Trophoblast cell (in vitro differentiated cells and primary cell): ENCODE data around the gene TM7SF3.

Experiments used
- DNase-seq, 2 donors: peaks; one replicate each; pipeline ENCODE4 v3.0.0-alpha.2; 2016
- H2AFZ ChIP-seq: 2 replicates; pipeline ENCODE4 v1.6.1; 2013; ENCODE audit warnings: low read length, moderate library complexity, mild to moderate bottlenecking; ENCODE audit not compliant: insufficient read depth, poor library complexity
- H2AK5ac ChIP-seq: 2 replicates; pipeline ENCODE4 v1.6.1; 2013; ENCODE audit warnings: mild to moderate bottlenecking, low read length
- H2BK120ac ChIP-seq: 2 replicates; pipeline ENCODE4 v1.6.1; 2013; ENCODE audit warnings: low read length, mild to moderate bottlenecking, moderate library complexity; ENCODE audit not compliant: insufficient read depth, poor library complexity
- H2BK12ac ChIP-seq: 2 replicates; pipeline ENCODE4 v1.6.1; 2013; ENCODE audit warnings: mild to moderate bottlenecking, low read length, moderate library complexity
- H2BK5ac ChIP-seq: 2 replicates; pipeline ENCODE4 v1.6.1; 2013; ENCODE audit warnings: low read length, low read depth, moderate library complexity, mild to moderate bottlenecking; ENCODE audit not compliant: poor library complexity
- H3K14ac ChIP-seq: 2 replicates; pipeline ENCODE4 v1.6.1; 2013; ENCODE audit warnings: mild to moderate bottlenecking, low read length
- H3K18ac ChIP-seq: 2 replicates; pipeline ENCODE4 v1.6.1; 2013; ENCODE audit warnings: mild to moderate bottlenecking, low read length
- H3K23ac ChIP-seq: 2 replicates; pipeline ENCODE4 v1.6.1; 2013; ENCODE audit warnings: low read length
- H3K27ac ChIP-seq: 2 replicates; pipeline ENCODE4 v1.5.1; 2013; ENCODE audit warnings: low read depth, mild to moderate bottlenecking, inconsistent platforms, low read length, moderate library complexity
- H3K27me3 ChIP-seq: 2 replicates; pipeline ENCODE4 v1.6.1; 2013; ENCODE audit warnings: inconsistent platforms, mild to moderate bottlenecking, low read length, moderate library complexity; ENCODE audit not compliant: insufficient read depth
- H3K36me3 ChIP-seq, 2 experiments: 1 replicate in 1 of 2; 2 replicates in 1 of 2; pipeline ENCODE4 v1.6.1; 2013; ENCODE audit warnings: low read length in 2 of 2, mild to moderate bottlenecking in 2 of 2, moderate library complexity in 1 of 2; ENCODE audit not compliant: insufficient read depth in 2 of 2, control insufficient read depth in 1 of 2
- H3K4ac ChIP-seq: 2 replicates; pipeline ENCODE4 v1.6.1; 2013; ENCODE audit warnings: low read depth, mild to moderate bottlenecking, low read length, moderate library complexity
- H3K4me1 ChIP-seq, 2 experiments: 1 replicate in 1 of 2; 2 replicates in 1 of 2; pipeline ENCODE4 v1.6.1; 2013; ENCODE audit warnings: low read length in 2 of 2, mild to moderate bottlenecking in 2 of 2, moderate library complexity in 1 of 2; ENCODE audit not compliant: insufficient read depth in 2 of 2, control insufficient read depth in 1 of 2
- H3K4me2 ChIP-seq: 2 replicates; pipeline ENCODE4 v1.6.1; 2013; ENCODE audit warnings: inconsistent platforms, mild to moderate bottlenecking, low read length, moderate library complexity
- H3K4me3 ChIP-seq: 2 replicates; pipeline ENCODE4 v1.5.1; 2013; ENCODE audit warnings: mild to moderate bottlenecking, low read depth, low read length, inconsistent platforms
- H3K79me1 ChIP-seq: one replicate; pipeline ENCODE4 v1.6.1; 2013; ENCODE audit warnings: low read length
- H3K79me2 ChIP-seq: 2 replicates; pipeline ENCODE4 v1.6.1; 2013; ENCODE audit warnings: low read length, mild to moderate bottlenecking; ENCODE audit not compliant: control insufficient read depth, insufficient read depth, poor library complexity
- H3K9ac ChIP-seq: 2 replicates; pipeline ENCODE4 v1.6.1; 2013; ENCODE audit warnings: mild to moderate bottlenecking, low read length
- H3K9me3 ChIP-seq: 2 replicates; pipeline ENCODE4 v1.6.1; 2013; ENCODE audit warnings: low read depth, mild to moderate bottlenecking, control low read depth, inconsistent platforms, low read length; ENCODE audit not compliant: insufficient read depth
- H4K12ac ChIP-seq: 2 replicates; pipeline ENCODE4 v1.6.1; 2013; ENCODE audit warnings: low read depth, mild to moderate bottlenecking, low read length, moderate library complexity
- H4K8ac ChIP-seq: 2 replicates; pipeline ENCODE4 v1.6.1; 2013; ENCODE audit warnings: low read depth, mild to moderate bottlenecking, low read length, moderate library complexity
- H4K91ac ChIP-seq: one replicate; pipeline ENCODE4 v1.6.1; 2013; ENCODE audit warnings: low read depth, mild to moderate bottlenecking, low read length, moderate library complexity
- WGBS: extraction: QIAGEN DNeasy Blood & Tissue Kit; methylation state at CpG from one replicate; pipeline ENCODE4 v1.1.7; 2013; ENCODE audit warnings: missing lambda C conversion rate; ENCODE audit not compliant: insufficient read length, insufficient coverage; ENCODE audit errors: extremely low coverage; 5-methylcytosine and 5-hydroxymethylcytosine counted together

TM7SF3 gene

DNA sequence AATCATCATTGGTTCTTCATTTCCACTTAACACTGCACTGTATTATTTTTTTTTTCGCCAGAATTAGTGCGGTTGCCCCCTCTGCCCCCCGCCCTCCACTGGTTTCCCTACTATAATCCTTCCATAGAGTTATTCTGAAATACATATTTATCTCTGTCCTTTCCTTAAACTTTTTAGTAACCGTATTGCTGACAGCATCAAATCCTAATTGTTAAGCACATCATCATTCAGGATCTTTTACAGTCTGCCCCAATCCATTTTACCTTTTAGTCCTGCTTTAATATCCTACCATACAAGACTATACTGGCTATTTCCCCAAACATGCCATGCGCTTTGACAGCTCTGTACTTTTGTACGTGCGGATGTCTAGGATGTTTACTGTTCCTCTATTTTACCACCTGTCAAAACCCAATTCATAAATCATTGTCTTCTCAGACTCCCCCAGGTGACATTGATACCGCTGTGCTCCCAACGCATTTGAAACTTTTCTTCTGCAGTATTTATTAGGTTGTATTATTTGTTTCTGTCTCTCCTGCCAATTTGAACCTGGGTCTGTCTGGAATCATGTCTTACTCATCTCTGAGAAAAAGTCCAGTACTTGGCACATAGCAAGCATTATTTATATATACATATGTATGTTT, 74.9 kb downstream of the TM7SF3 start:
- H3K9me3 ChIP-seq, result no peaks in the 10 kb centered on the region
- peaks cover 0 to 3% of the 10 kb centered on the region in 2 experiments for H3K4me1 ChIP-seq
- H2AK5ac ChIP-seq, result no peak overlapping the region
- H3K23ac ChIP-seq, result no peak overlapping the region
- no peak overlapping the region for H2BK5ac ChIP-seq
- no peak overlapping the region for H2BK12ac ChIP-seq
- H3K9ac ChIP-seq, result peak overlapping the region; percentile 98
- DNase-seq, result peak in 1 of 2 donors; percentile 3
- no peak overlapping the region for H4K8ac ChIP-seq
- peaks cover 5% of the 10 kb centered on the region for H3K79me1 ChIP-seq
- H3K27me3 ChIP-seq, result no peaks in the 10 kb centered on the region
- H3K14ac ChIP-seq, result no peak overlapping the region
- no peak overlapping the region for H2AFZ ChIP-seq
- H2BK120ac ChIP-seq, result no peak overlapping the region
- H3K79me2 ChIP-seq, result peaks cover 6% of the 10 kb centered on the region
- peak overlapping the region; percentile 47 for H3K4ac ChIP-seq
- H3K36me3 ChIP-seq, result no peaks in the 10 kb centered on the region
- H4K12ac ChIP-seq, result no peak overlapping the region
- H3K27ac ChIP-seq, result no peak overlapping the region
- WGBS, result no CpG with 5 or more reads among the region's 9 CpGs
- H3K4me2 ChIP-seq, result peak overlapping the region; percentile 87
- no peak overlapping the region for H4K91ac ChIP-seq
- H3K4me3 ChIP-seq, result no peak overlapping the region
- no peak overlapping the region for H3K18ac ChIP-seq

GRCh38 chr12:26938701-26939062, 75.5 kb downstream of the TM7SF3 start:
- Histone ChIP-seq H3K9ac (peak overlapping the region; percentile 98), H2BK12ac (no peak overlapping the region), H3K27me3 (no peaks in the 10 kb centered on the region), H2AFZ (peak overlapping the region; percentile 85), H2BK5ac (peak overlapping the region; percentile 13), H4K8ac (peak overlapping the region; percentile 73), H3K79me1 (peaks cover 5% of the 10 kb centered on the region), H3K4ac (peak overlapping the region; percentile 22), H3K79me2 (peaks cover 6% of the 10 kb centered on the region), H4K12ac (peak overlapping the region; percentile 70), H3K18ac (peak overlapping the region; percentile 68), H3K36me3 (no peaks in the 10 kb centered on the region), H3K27ac (peak overlapping the region; percentile 79), H2BK120ac (peak overlapping the region; percentile 24), H2AK5ac (no peak overlapping the region), H3K23ac (no peak overlapping the region), H4K91ac (peak overlapping the region; percentile 57), H3K4me3 (peak overlapping the region; percentile 94), H3K14ac (peak overlapping the region; percentile 49), H3K4me2 (peak overlapping the region; percentile 87), H3K9me3 (no peaks in the 10 kb centered on the region), H3K4me1 (peaks cover 0 to 3% of the 10 kb centered on the region in 2 experiments)
- WGBS, result no CpG with 5 or more reads among the region's 28 CpGs
- DNase-seq, result peak in 1 of 2 donors; percentile 15

GRCh38 chr12:26937863-26938700, 76.1 kb downstream of the TM7SF3 start, which contains the start of the genes FGFR1OP2 and INTS13:
FGFR1OP2 (plus strand) TSS chr12:26938470; CDS start chr12:26954159, 15,689 bp downstream.
INTS13 (minus strand) TSS chr12:26937981; CDS start chr12:26936803, 1,178 bp downstream.
- Histone ChIP-seq H2BK5ac (peak within 1 kb of the TSS; percentile 55), H3K79me2 (peaks cover 6% of the 10 kb centered on the region), H3K4me1 (peaks cover 0 to 3% of the 10 kb centered on the region in 2 experiments), H3K4me3 (peak within 1 kb of the TSS; percentile 94), H2BK120ac (peak within 1 kb of the TSS; percentile 24), H3K9me3 (no peaks in the 10 kb centered on the region), H3K14ac (peak within 1 kb of the TSS; percentile 49), H3K27me3 (no peaks in the 10 kb centered on the region), H2AK5ac (no peak within 1 kb of the TSS), H4K8ac (peak within 1 kb of the TSS; percentile 73), H3K79me1 (peaks cover 5% of the 10 kb centered on the region), H2BK12ac (no peak within 1 kb of the TSS), H3K4me2 (peak within 1 kb of the TSS; percentile 89), H3K9ac (peak within 1 kb of the TSS; percentile 98), H4K12ac (peak within 1 kb of the TSS; percentile 70), H4K91ac (peak within 1 kb of the TSS; percentile 63), H3K27ac (peak within 1 kb of the TSS; percentile 91), H3K4ac (peak within 1 kb of the TSS; percentile 22), H3K23ac (no peak within 1 kb of the TSS), H3K18ac (peak within 1 kb of the TSS; percentile 68), H3K36me3 (no peaks in the 10 kb centered on the region), H2AFZ (peak within 1 kb of the TSS; percentile 85)
- no CpG with 5 or more reads among the region's 69 CpGs for whole genome bisulfite sequencing
- DNase-seq, result peak; percentile 99 to 100

DNA sequence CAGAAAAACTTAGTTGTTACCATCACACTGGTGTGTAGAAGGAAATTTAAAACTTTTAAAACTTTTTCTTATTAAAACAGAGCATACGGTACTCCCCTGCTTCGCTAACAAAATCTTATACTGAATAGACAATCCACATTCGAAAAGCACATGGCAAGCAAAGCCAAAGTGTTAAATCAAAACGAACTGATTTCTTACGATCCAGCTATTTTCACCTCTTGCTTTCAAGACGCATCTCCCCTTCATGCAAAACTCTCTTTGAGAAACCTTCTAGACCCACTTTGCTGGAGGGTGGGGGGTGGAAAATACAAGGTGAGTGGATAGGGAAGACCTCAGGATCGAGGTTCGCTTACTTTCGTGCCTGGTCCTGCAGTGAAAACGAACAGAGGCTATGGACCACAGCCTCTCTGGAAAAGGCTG, 76.7 kb downstream of the TM7SF3 start:
- Histone ChIP-seq H2BK5ac (peak overlapping the region; percentile 10), H4K91ac (peak overlapping the region; percentile 6), H3K14ac (peak overlapping the region; percentile 3), H3K36me3 (no peaks in the 10 kb centered on the region), H3K23ac (no peak overlapping the region), H3K18ac (peak overlapping the region; percentile 3), H3K9me3 (no peaks in the 10 kb centered on the region), H3K4me3 (peak overlapping the region; percentile 94), H4K8ac (peak overlapping the region; percentile 44), H4K12ac (no peak overlapping the region), H3K27me3 (no peaks in the 10 kb centered on the region), H3K27ac (peak overlapping the region; percentile 70), H3K4ac (no peak overlapping the region), H3K4me1 (peaks cover 0 to 3% of the 10 kb centered on the region in 2 experiments), H3K9ac (peak overlapping the region; percentile 95), H2AK5ac (no peak overlapping the region), H3K79me1 (peaks cover 5% of the 10 kb centered on the region), H3K79me2 (peaks cover 6% of the 10 kb centered on the region), H2AFZ (no peak overlapping the region), H2BK12ac (no peak overlapping the region), H2BK120ac (no peak overlapping the region), H3K4me2 (peak overlapping the region; percentile 89)
- no CpG with 5 or more reads among the region's 10 CpGs for WGBS
- DNase-seq, result no peak
